WTC11 (cell line): Measurements from ENCODE around the gene PFDN2. TPM values are rescaled to one million over a fixed set of nuclear protein-coding genes. Genes with fewer than 3 reads are reported as not detected.

ENCODE experiments used
- ATAC-seq: fragments of 200-7000 bp; cut with Tn5 transposase; 2 replicates; pipeline ENCODE4 v1.10.0; 2021; ENCODE audit warnings: mild to moderate bottlenecking, moderate library complexity
- CTCF ChIA-PET: fragments of 300-600 bp; sonication (Branson Sonifier 250); formaldehyde crosslinking; loops from one replicate; lab custom pipeline; 2021; ENCODE audit warnings: antibody characterized with exemption; lab: Charles Lee
- POLR2A ChIA-PET: fragments of 350-600 bp; sonication (Branson Sonifier 250); formaldehyde crosslinking; loops from one replicate; lab custom pipeline; 2021; ENCODE audit warnings: antibody characterized with exemption; lab: Charles Lee
- DNase-seq: peaks from one replicate; pipeline ENCODE4 v3.0.0; 2021; ENCODE audit warnings: low spot score
- H3K27ac Mint-ChIP-seq: 2 replicates; pipeline ENCODE4 v1.8.0; 2021; ENCODE audit warnings: mixed read lengths
- H3K27me3 Mint-ChIP-seq: 2 replicates; pipeline ENCODE4 v1.8.0; 2021; ENCODE audit warnings: low read depth, mild to moderate bottlenecking, moderate library complexity, mixed read lengths
- H3K36me3 Mint-ChIP-seq: 2 replicates; pipeline ENCODE4 v1.8.0; 2021; ENCODE audit warnings: mixed read lengths
- H3K4me1 Mint-ChIP-seq: 2 replicates; pipeline ENCODE4 v1.8.0; 2022; ENCODE audit warnings: mixed read lengths
- H3K4me3 Mint-ChIP-seq: 2 replicates; pipeline ENCODE4 v1.8.0; 2021; ENCODE audit warnings: mild to moderate bottlenecking, moderate library complexity, mixed read lengths
- H3K9me3 Mint-ChIP-seq: 2 replicates; pipeline ENCODE4 v1.8.0; 2021; ENCODE audit warnings: mixed read lengths
- CREM ChIP-seq: sonication (generic); formaldehyde crosslinking; IDR thresholded peaks from 2 replicates; pipeline ENCODE4 v1.8.1; 2022; ENCODE audit warnings: mild to moderate bottlenecking, missing genetic modification reagents, moderate library complexity
- ESRRA ChIP-seq: sonication (generic); formaldehyde crosslinking; IDR thresholded peaks from 2 replicates; pipeline ENCODE4 v1.8.1; 2022; ENCODE audit warnings: mild to moderate bottlenecking, missing genetic modification reagents, borderline replicate concordance
- ETV6 ChIP-seq: sonication (generic); formaldehyde crosslinking; IDR thresholded peaks from 2 replicates; pipeline ENCODE4 v1.8.1; 2022; ENCODE audit warnings: mild to moderate bottlenecking, missing genetic modification reagents
- FOXJ3 ChIP-seq: sonication (generic); formaldehyde crosslinking; IDR thresholded peaks from 2 replicates; pipeline ENCODE4 v1.9.0; 2021; ENCODE audit warnings: missing genetic modification reagents, mild to moderate bottlenecking, borderline replicate concordance
- FOXK1 ChIP-seq: sonication (generic); formaldehyde crosslinking; IDR thresholded peaks from 2 replicates; pipeline ENCODE4 v1.8.0; 2022; ENCODE audit warnings: mild to moderate bottlenecking, moderate library complexity, missing genetic modification reagents
- FOXP4 ChIP-seq: sonication (generic); formaldehyde crosslinking; IDR thresholded peaks from 2 replicates; pipeline ENCODE4 v1.8.0; 2022; ENCODE audit warnings: mild to moderate bottlenecking, missing genetic modification reagents
- GABPB1 ChIP-seq: sonication (generic); formaldehyde crosslinking; IDR thresholded peaks from 2 replicates; pipeline ENCODE4 v1.8.1; 2023; ENCODE audit warnings: mild to moderate bottlenecking, missing genetic modification reagents
- GTF2I ChIP-seq: fragments of 250-450 bp; sonication (Bioruptor Pico); conservative IDR thresholded peaks from 2 replicates; pipeline ENCODE4 v1.4.0; 2021; ENCODE audit warnings: mild to moderate bottlenecking
- HMGXB4 ChIP-seq: sonication (generic); formaldehyde crosslinking; IDR thresholded peaks from 2 replicates; pipeline ENCODE4 v1.8.1; 2023; ENCODE audit warnings: mild to moderate bottlenecking, moderate library complexity, missing genetic modification reagents
- IRF1 ChIP-seq: sonication (generic); formaldehyde crosslinking; IDR thresholded peaks from 2 replicates; pipeline ENCODE4 v1.8.0; 2023; ENCODE audit warnings: missing genetic modification reagents
- JUN ChIP-seq: sonication (generic); formaldehyde crosslinking; IDR thresholded peaks from 2 replicates; pipeline ENCODE4 v1.8.0; 2023; ENCODE audit warnings: mild to moderate bottlenecking, missing genetic modification reagents
- MAX ChIP-seq: sonication (generic); formaldehyde crosslinking; IDR thresholded peaks from 2 replicates; pipeline ENCODE4 v1.8.0; 2022; ENCODE audit warnings: mild to moderate bottlenecking, missing genetic modification reagents
- MXD4 ChIP-seq: fragments of 250-450 bp; sonication (Bioruptor Pico); IDR thresholded peaks from 2 replicates; pipeline ENCODE4 v1.8.0; 2021; ENCODE audit warnings: mild to moderate bottlenecking, moderate library complexity, borderline replicate concordance
- PRDM15 ChIP-seq: sonication (generic); formaldehyde crosslinking; IDR thresholded peaks from 2 replicates; pipeline ENCODE4 v1.8.0; 2022; ENCODE audit warnings: missing genetic modification reagents
- RELA ChIP-seq: sonication (generic); formaldehyde crosslinking; IDR thresholded peaks from 2 replicates; pipeline ENCODE4 v1.8.1; 2022; ENCODE audit warnings: missing genetic modification reagents, mild to moderate bottlenecking, borderline replicate concordance
- ZNF281 ChIP-seq: sonication (generic); formaldehyde crosslinking; IDR thresholded peaks from 2 replicates; pipeline ENCODE4 v1.8.0; 2023; ENCODE audit warnings: mild to moderate bottlenecking, missing genetic modification reagents
- total RNA-seq: library from RNA; stranded (reverse); gene quantifications from 3 replicates; pipeline ENCODE4 v1.2.3, GENCODE V29; 2021

Gene PFDN2
- total RNA-seq, 1 experiment from 2014 or later: 92.6 TPM

GRCh38 chr1:161153682-161154337 lies 36.0 kb upstream of the PFDN2 start, which contains the start of gene UFC1:
Gene UFC1 (plus strand): TSS chr1:161153978. CDS start chr1:161153998, 20 bp downstream.
- Mint-ChIP-seq H3K27me3 (no peaks in the 10 kb centered on the region), H3K4me1 (peaks cover 16% of the 10 kb centered on the region), H3K4me3 (peak within 1 kb of the TSS; percentile 99), H3K36me3 (peaks cover 7% of the 10 kb centered on the region), H3K27ac (peak within 1 kb of the TSS; percentile 100), H3K9me3 (no peaks in the 10 kb centered on the region)
- ATAC-seq (peak; percentile 92), DNase-seq (peak; percentile 71)
- CTCF ChIA-PET: interaction anchor here (0.9 to 2.7 kb wide), 4 partner anchors 12 to 202 kb away, joined by 3 to 18 read pairs (median 4); partner anchors contain the start of genes DEDD, PPOX and USF1
- no peak for TF ChIP-seq MXD4 (CRISPR knock-in tag)
- TF ChIP-seq PRDM15: peak; percentile 22; the same call in 1 of the 2 replicates
- TF ChIP-seq FOXK1 (CRISPR knock-in tag): peak; percentile 80
- 0 out of 2 replicates have a peak, but pooled peaks have one; percentile 47 for TF ChIP-seq HMGXB4 (CRISPR knock-in tag)
- TF ChIP-seq ZNF281 (CRISPR knock-in tag): 0 out of 2 replicates have a peak, but pooled peaks have one; percentile 31
- peak; percentile 86 for TF ChIP-seq ETV6
- no peak for TF ChIP-seq RELA (CRISPR knock-in tag)
- TF ChIP-seq JUN (CRISPR knock-in tag): no peak
- peak; percentile 80 for TF ChIP-seq GABPB1 (CRISPR knock-in tag)
- TF ChIP-seq CREM: 0 out of 2 replicates have a peak, but pooled peaks have one; percentile 59
- peak; percentile 59; the same call in 1 of the 2 replicates for TF ChIP-seq FOXP4 (CRISPR knock-in tag)
- TF ChIP-seq ESRRA (CRISPR knock-in tag): no peak
- TF ChIP-seq IRF1 (CRISPR knock-in tag): peak; percentile 76
- TF ChIP-seq MAX (CRISPR knock-in tag): peak; percentile 74; the same call in 1 of the 2 replicates
- no peak for TF ChIP-seq GTF2I (CRISPR knock-in tag)
- no peak for TF ChIP-seq FOXJ3 (CRISPR knock-in tag)
- POLR2A ChIA-PET: interaction anchor here (1.0 to 1.4 kb wide), 4 partner anchors 12 to 132 kb away, joined by 3 to 13 read pairs (median 6); partner anchors contain the start of genes B4GALT3, DEDD and PPOX
